Endothelial cell of umbilical vein (primary cell): ENCODE data around the gene TACC3. TPM values are rescaled to one million over a fixed set of nuclear protein-coding genes. Genes with fewer than 3 reads are reported as not detected.

Experiments used
- BruUV-seq: library from RNA; stranded (reverse); fragments of 400-500 nt; replicated peaks from 2 replicates; lab custom pipeline; 2021; lab: Mats Ljungman, UMichigan
- CTCF ChIA-PET: fragments of 300-600, 350-600 bp; sonication (Branson Sonifier 250); formaldehyde crosslinking; loops from one replicate; lab custom pipeline; 2021; ENCODE audit warnings: antibody characterized with exemption, inconsistent platforms; lab: Charles Lee
- POLR2A ChIA-PET: fragments of 300-600, 350-600 bp; sonication (Branson Sonifier 250); formaldehyde crosslinking; loops from one replicate; lab custom pipeline; 2021; ENCODE audit warnings: antibody characterized with exemption, inconsistent platforms; lab: Charles Lee
- DNase-seq: peaks from one replicate; pipeline ENCODE4 v3.0.0-alpha.2; 2011; ENCODE audit warnings: low read depth, low spot score
- FAIRE-seq: peaks from 2 replicates; lab custom pipeline; 2011; peaks lifted over from hg19 to GRCh38; lab: Jason Lieb, UNC
- H2AFZ ChIP-seq: 2 replicates; pipeline ENCODE4 v1.6.0; 2012; ENCODE audit warnings: low read depth, low read length, control low read depth, inconsistent platforms
- H3K27ac ChIP-seq: 2 replicates; pipeline ENCODE4 v1.5.1; 2011; ENCODE audit warnings: low read depth, mild to moderate bottlenecking, control low read depth, low read length, moderate library complexity; ENCODE audit not compliant: insufficient read depth
- H3K27me3 ChIP-seq, 2 experiments: 2 replicates each; pipeline versions ENCODE4 v1.6.0 to v1.6.1; 2011; ENCODE audit warnings: low read length in 2 of 2, mixed read lengths in 1 of 2; ENCODE audit not compliant: control insufficient read depth in 2 of 2, insufficient read depth in 2 of 2
- H3K36me3 ChIP-seq, 2 experiments: 2 replicates in 1 of 2; 3 replicates in 1 of 2; pipeline ENCODE4 v1.5.1; 2011; ENCODE audit warnings: low read length in 2 of 2, mild to moderate bottlenecking in 1 of 2, moderate library complexity in 1 of 2; ENCODE audit not compliant: control insufficient read depth in 2 of 2, insufficient read depth in 2 of 2; ENCODE audit errors: extremely low read depth in 1 of 2
- H3K4me1 ChIP-seq: 3 replicates; pipeline ENCODE4 v1.5.1; 2011; ENCODE audit warnings: mild to moderate bottlenecking, low read length; ENCODE audit not compliant: control insufficient read depth, insufficient read depth; ENCODE audit errors: extremely low read depth
- H3K4me2 ChIP-seq: 2 replicates; pipeline ENCODE4 v1.6.1; 2011; ENCODE audit warnings: low read length, control low read depth, mixed read lengths; ENCODE audit not compliant: insufficient read depth
- H3K4me3 ChIP-seq, 3 experiments: fragments of 200-600 bp in 1 of 3; sonication (generic), shearing (Covaris generic) in 1 of 3; replicated peaks in 1 of 3; 2 replicates each; pipeline ENCODE4 v1.5.1; 2011 to 2016; ENCODE audit warnings: control low read depth in 3 of 3, low read length in 3 of 3, mild to moderate bottlenecking in 2 of 3, inconsistent platforms in 1 of 3, low read depth in 1 of 3, moderate library complexity in 1 of 3; ENCODE audit not compliant: insufficient read depth in 1 of 3
- H3K79me2 ChIP-seq: 2 replicates; pipeline ENCODE4 v1.6.0; 2012; ENCODE audit warnings: low read length, inconsistent platforms; ENCODE audit not compliant: control insufficient read depth, insufficient read depth
- H3K9ac ChIP-seq: replicated peaks from 2 replicates; pipeline ENCODE3; 2011; ENCODE audit warnings: low read length, control low read depth; ENCODE audit not compliant: insufficient read depth; ENCODE audit errors: extremely low read depth
- H3K9me1 ChIP-seq: replicated peaks from 3 replicates; pipeline ENCODE4 v1.6.0; 2011; ENCODE audit warnings: mild to moderate bottlenecking, low read length; ENCODE audit not compliant: control insufficient read depth, insufficient read depth; ENCODE audit errors: extremely low read depth
- H3K9me3 ChIP-seq: replicated peaks from 2 replicates; pipeline ENCODE4 v1.5.1; 2012; ENCODE audit warnings: low read length, inconsistent platforms; ENCODE audit not compliant: control insufficient read depth, insufficient read depth
- H4K20me1 ChIP-seq: replicated peaks from 2 replicates; pipeline ENCODE3; 2011; ENCODE audit warnings: mild to moderate bottlenecking, low read length; ENCODE audit not compliant: control insufficient read depth, insufficient read depth; ENCODE audit errors: extremely low read depth
- EZH2 ChIP-seq: IDR thresholded peaks from 2 replicates; pipeline ENCODE4 v1.6.1; 2012; ENCODE audit warnings: borderline replicate concordance, low read depth, mild to moderate bottlenecking, moderate library complexity, low read length, inconsistent platforms; ENCODE audit not compliant: severe bottlenecking
- FOS ChIP-seq: IDR thresholded peaks from 2 replicates; pipeline ENCODE4 v1.6.1; 2011; ENCODE audit warnings: mild to moderate bottlenecking, low read length, moderate library complexity, borderline replicate concordance; ENCODE audit not compliant: insufficient read depth
- GATA2 ChIP-seq: IDR thresholded peaks from 2 replicates; pipeline ENCODE4 v1.7.0; 2011; ENCODE audit warnings: low read depth, mild to moderate bottlenecking, moderate library complexity, mixed read lengths, low read length; ENCODE audit not compliant: insufficient read length, insufficient read depth
- JUN ChIP-seq: IDR thresholded peaks from 2 replicates; pipeline ENCODE4 v1.6.1; 2011; ENCODE audit warnings: borderline replicate concordance, low read depth; ENCODE audit not compliant: insufficient read length, insufficient read depth
- MYC ChIP-seq: IDR thresholded peaks from one replicate; pipeline ENCODE4 v1.6.1; 2011; ENCODE audit warnings: mild to moderate bottlenecking, low read depth, low read length
- POLR2A ChIP-seq: IDR thresholded peaks from 2 replicates; pipeline ENCODE4 v1.6.1; 2012; ENCODE audit warnings: low read depth, mild to moderate bottlenecking, control low read depth, low read length
- POLR2AphosphoS5 ChIP-seq: IDR thresholded peaks from 2 replicates; pipeline ENCODE4 v1.6.1; 2012; ENCODE audit warnings: low read depth, mild to moderate bottlenecking, control low read depth, low read length, moderate library complexity; ENCODE audit not compliant: insufficient read depth
- dilution Hi-C: fragments of 300-500 bp; cut with MboI; formaldehyde crosslinking; loops from one replicate; pipeline ENCODE4 v1.15.0; 2019; ENCODE audit warnings: low sequenced_read_pairs; ENCODE audit not compliant: extremely low pct_ligation_motif_present
- intact Hi-C: fragments of 100-400 bp; cut with micrococcal nuclease; formaldehyde crosslinking; loops from one replicate; pipeline ENCODE4 v1.10.0; 2022
- polyA plus RNA-seq, 4 experiments: library from polyadenylated mRNA; depleted of rRNA in 3 of 4; stranded (reverse) in 3 of 4; unstranded in 1 of 4; fragments of >200 nt; gene quantifications; 2 replicates each; pipeline versions ENCODE4 v1.2.1 to v1.2.3, GENCODE V29; 2011 to 2012; ENCODE audit warnings: missing spikeins in 1 of 4
- total RNA-seq: library from RNA; stranded (reverse); gene quantifications from 2 replicates; pipeline ENCODE4 v1.2.3, GENCODE V29; 2021
- TF ChIP-seq, protein P1 (sequence below): IDR thresholded peaks from 2 replicates; pipeline ENCODE4 v1.6.1; 2011; ENCODE audit not compliant: insufficient read depth, insufficient read length
- TF ChIP-seq, protein P2 (sequence below), 2 donors: IDR thresholded peaks; 1 replicate in 1 of 2; 2 replicates in 1 of 2; pipeline ENCODE4 v1.5.1; 2011; ENCODE audit warnings: low read length in 2 of 2, mild to moderate bottlenecking in 2 of 2, moderate library complexity in 2 of 2, control low read depth in 1 of 2, inconsistent platforms in 1 of 2, low read depth in 1 of 2; ENCODE audit not compliant: insufficient read depth in 1 of 2; ENCODE audit errors: extremely low read depth in 1 of 2

Gene TACC3
- total and polyA plus RNA-seq, 2 donors (not counting 3 experiments of a cell fraction or from before 2014, with no cell fraction given): 54.5 to 135 TPM

DNA sequence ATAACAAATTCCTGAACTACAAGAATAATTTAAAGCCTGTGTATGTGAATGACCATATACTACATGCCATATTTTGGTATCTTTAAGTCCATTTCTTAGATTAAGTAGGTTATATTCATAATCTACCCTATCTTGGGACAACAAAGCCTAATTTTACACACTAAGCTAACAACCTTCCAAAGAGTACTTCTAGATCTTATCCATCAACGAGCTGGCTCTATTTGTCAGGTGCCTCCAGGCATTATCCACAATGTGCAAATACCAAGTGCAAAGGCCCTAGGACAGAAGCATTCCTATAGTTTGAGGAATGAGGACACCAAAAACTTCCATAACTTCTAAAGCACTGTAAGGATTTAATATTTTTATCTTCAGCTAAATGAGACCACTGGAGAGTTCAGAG is 12.7 kb upstream of the TACC3 start:
- H3K9me1 ChIP-seq: no peaks in the 10 kb centered on the region
- no peak overlapping the region for H2AFZ ChIP-seq
- no peaks in the 10 kb centered on the region for H3K27me3 ChIP-seq
- TF ChIP-seq MYC (no peak), FOS (no peak), GATA2 (no peak), POLR2AphosphoS5 (no peak), EZH2 (no peak), JUN (no peak), POLR2A (no peak)
- TF ChIP-seq, protein P1, sequence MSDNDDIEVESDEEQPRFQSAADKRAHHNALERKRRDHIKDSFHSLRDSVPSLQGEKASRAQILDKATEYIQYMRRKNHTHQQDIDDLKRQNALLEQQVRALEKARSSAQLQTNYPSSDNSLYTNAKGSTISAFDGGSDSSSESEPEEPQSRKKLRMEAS: no peak
- TF ChIP-seq, protein P2, sequence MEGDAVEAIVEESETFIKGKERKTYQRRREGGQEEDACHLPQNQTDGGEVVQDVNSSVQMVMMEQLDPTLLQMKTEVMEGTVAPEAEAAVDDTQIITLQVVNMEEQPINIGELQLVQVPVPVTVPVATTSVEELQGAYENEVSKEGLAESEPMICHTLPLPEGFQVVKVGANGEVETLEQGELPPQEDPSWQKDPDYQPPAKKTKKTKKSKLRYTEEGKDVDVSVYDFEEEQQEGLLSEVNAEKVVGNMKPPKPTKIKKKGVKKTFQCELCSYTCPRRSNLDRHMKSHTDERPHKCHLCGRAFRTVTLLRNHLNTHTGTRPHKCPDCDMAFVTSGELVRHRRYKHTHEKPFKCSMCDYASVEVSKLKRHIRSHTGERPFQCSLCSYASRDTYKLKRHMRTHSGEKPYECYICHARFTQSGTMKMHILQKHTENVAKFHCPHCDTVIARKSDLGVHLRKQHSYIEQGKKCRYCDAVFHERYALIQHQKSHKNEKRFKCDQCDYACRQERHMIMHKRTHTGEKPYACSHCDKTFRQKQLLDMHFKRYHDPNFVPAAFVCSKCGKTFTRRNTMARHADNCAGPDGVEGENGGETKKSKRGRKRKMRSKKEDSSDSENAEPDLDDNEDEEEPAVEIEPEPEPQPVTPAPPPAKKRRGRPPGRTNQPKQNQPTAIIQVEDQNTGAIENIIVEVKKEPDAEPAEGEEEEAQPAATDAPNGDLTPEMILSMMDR (IDR thresholded peaks at IDR 0.05; ENCODE audit: extremely low read depth in 1 of 2, insufficient read depth in 1 of 2, low read depth in 1 of 2, low read length in 2 of 2): no peak
- dilution Hi-C loops: no loop called here
- ChIA-PET POLR2A (interaction anchor here (0.6 kb wide), 1 partner anchor 34 kb away, joined by 7 read pairs; no protein-coding TSS in a partner anchor), CTCF (interaction anchor here (0.6 to 3.9 kb wide), 5 partner anchors 15 to 615 kb away, joined by 3 to 49 read pairs (median 4); no protein-coding TSS in a partner anchor)
- no peak overlapping the region for H3K9ac ChIP-seq
- no peaks in the 10 kb centered on the region for H4K20me1 ChIP-seq
- BruUV-seq: no TSS peak
- DNase-seq (no peak), FAIRE-seq (peak; percentile 15)
- H3K79me2 ChIP-seq: peaks cover 81% of the 10 kb centered on the region
- H3K4me3 ChIP-seq: no peak overlapping the region
- no peak overlapping the region for H3K27ac ChIP-seq
- intact Hi-C loops: no loop called here
- H3K9me3 ChIP-seq: no peaks in the 10 kb centered on the region
- H3K4me2 ChIP-seq: no peak overlapping the region
- H3K36me3 ChIP-seq: peaks cover 4 to 5% of the 10 kb centered on the region in 2 experiments
- H3K4me1 ChIP-seq: peaks cover 16% of the 10 kb centered on the region
